GM13976 (cell line): Measurements from ENCODE around the gene CDK7.

ENCODE experiments used
- DNase-seq: peaks from one replicate; pipeline ENCODE4 v3.0.0; 2012; ENCODE audit warnings: low spot score
- in situ Hi-C: fragments of 300-500 bp; cut with MboI; formaldehyde crosslinking; loops from one replicate; pipeline ENCODE4 v1.12.0; 2022; ENCODE audit warnings: low sequenced_read_pairs, mixed read lengths, inconsistent platforms; ENCODE audit not compliant: unreplicated experiment
- TF ChIP-seq, protein P1 (sequence below): IDR thresholded peaks from 2 replicates; pipeline ENCODE4 v1.5.1; 2012; ENCODE audit warnings: borderline replicate concordance, mild to moderate bottlenecking; ENCODE audit not compliant: insufficient read depth; ENCODE audit errors: extremely low read depth, missing control alignments, control extremely low read depth

The CDK7 gene

DNA sequence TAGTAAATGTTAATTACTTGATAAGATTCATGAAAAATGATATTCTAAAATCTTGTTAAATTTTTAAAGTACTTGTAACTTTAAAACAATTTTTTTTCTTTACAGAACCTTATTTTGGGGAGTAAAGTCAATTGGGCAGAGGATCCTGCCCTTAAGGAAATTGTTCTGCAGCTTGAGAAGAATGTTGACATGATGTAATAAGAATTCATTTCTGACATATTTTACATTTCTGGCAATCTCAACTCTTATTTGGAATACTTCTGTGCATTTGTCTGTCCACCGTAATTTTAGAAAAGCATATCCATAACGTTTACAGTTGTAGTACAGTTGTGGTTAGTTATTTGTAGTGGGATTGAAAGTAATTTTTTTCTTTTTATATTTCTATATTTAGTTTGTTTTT, 25.1 kb upstream of the CDK7 start:
- TF ChIP-seq, protein P1, sequence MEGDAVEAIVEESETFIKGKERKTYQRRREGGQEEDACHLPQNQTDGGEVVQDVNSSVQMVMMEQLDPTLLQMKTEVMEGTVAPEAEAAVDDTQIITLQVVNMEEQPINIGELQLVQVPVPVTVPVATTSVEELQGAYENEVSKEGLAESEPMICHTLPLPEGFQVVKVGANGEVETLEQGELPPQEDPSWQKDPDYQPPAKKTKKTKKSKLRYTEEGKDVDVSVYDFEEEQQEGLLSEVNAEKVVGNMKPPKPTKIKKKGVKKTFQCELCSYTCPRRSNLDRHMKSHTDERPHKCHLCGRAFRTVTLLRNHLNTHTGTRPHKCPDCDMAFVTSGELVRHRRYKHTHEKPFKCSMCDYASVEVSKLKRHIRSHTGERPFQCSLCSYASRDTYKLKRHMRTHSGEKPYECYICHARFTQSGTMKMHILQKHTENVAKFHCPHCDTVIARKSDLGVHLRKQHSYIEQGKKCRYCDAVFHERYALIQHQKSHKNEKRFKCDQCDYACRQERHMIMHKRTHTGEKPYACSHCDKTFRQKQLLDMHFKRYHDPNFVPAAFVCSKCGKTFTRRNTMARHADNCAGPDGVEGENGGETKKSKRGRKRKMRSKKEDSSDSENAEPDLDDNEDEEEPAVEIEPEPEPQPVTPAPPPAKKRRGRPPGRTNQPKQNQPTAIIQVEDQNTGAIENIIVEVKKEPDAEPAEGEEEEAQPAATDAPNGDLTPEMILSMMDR = no peak
- no peak for DNase-seq
- in situ Hi-C loops = no loop called here

DNA sequence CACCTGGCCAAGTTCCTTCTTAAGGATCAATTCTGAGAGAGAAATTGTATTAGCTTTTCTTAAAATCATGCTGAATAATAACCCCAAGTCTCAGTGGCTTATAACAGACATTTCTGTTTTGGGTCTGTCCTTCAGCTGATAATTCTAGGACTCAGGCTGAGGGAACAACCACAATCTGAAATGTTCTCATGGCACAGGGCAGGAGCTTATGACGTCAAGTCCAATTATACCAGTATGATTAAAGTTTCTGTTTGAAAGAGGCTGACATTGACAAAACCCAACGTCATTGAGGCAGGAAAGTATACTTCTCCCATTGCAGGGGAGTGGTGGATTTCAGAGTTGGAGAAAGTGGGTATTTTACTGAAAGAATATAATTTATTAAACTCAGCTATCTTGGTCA, 23.5 kb upstream of the CDK7 start:
- in situ Hi-C loops = no loop called here
- DNase-seq = no peak
- TF ChIP-seq, protein P1 = no peak

DNA sequence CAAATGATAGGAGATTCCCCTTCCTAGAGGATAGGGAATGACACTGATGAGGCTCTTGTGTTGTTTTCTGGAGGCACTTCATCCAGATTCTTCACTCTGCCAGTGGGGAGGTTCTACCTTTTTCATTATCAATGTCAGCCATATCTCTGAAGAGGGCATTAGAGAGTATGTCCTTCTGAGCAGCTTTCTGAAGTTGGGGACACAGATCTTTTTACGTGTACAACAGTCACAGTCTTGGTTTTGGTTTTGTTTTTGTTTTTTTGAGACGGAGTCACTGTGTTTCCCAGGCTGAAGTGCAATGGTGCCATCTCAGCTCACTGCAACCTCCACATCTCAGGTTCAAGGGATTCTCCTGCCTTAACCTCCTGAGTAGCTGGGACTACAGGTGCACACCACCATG, 22.7 kb upstream of the CDK7 start:
- no peak for DNase-seq
- TF ChIP-seq, protein P1 = no peak
- in situ Hi-C loops = no loop called here

DNA sequence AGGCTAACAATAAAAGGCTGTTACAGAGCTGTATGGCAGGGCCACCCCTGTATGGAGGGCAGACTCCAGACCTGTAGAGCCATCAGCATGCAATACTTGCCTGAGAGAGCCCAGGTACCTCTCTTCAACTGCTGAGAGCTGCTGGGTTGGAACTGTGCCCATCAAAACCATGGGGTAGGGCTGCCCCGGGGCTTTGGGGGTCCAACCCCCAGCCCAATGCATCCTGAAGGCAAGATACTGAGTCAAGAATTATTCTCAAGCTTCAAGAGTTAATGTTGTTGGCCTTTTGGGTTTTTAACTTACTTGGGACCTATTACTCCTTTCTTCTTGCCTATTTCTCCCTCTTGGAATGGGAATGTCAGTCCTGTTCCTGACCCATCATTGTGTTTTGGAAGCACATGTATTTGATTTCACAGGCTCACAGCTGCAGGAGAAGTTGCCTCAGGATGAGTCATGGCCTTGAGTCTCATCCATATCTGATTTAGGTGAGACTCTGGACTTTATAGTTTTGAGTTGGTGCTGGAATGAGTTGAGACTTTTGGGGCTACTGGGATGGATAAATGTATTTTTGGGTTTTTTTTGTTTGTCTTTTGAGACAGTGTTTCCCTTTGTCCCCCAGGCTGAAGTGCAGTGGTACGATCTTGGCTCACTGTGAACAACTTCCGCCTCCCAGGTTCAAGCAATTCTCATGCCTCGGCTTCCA, 21.0 kb upstream of the CDK7 start:
- in situ Hi-C loops = no loop called here
- DNase-seq = no peak
- TF ChIP-seq, protein P1 = no peak

DNA sequence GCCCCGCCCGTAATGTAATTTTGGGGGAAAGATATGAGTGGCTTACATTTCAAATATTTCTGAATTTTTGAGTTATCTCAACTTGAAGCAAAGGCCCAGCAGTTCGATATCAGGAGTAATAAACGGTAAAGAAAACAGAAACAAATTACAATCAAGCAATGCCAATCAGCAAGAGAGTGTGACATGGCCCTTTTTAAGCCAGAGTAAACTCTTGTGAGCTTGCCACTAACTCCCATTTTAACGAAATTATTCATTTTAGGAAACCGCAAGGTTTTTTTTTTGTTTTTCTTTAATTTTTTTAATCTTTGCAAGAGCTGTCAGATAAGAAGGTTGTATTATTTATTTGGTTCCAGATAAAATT, 17.6 kb upstream of the CDK7 start:
- in situ Hi-C loops = no loop called here
- TF ChIP-seq, protein P1 = no peak
- DNase-seq = no peak

DNA sequence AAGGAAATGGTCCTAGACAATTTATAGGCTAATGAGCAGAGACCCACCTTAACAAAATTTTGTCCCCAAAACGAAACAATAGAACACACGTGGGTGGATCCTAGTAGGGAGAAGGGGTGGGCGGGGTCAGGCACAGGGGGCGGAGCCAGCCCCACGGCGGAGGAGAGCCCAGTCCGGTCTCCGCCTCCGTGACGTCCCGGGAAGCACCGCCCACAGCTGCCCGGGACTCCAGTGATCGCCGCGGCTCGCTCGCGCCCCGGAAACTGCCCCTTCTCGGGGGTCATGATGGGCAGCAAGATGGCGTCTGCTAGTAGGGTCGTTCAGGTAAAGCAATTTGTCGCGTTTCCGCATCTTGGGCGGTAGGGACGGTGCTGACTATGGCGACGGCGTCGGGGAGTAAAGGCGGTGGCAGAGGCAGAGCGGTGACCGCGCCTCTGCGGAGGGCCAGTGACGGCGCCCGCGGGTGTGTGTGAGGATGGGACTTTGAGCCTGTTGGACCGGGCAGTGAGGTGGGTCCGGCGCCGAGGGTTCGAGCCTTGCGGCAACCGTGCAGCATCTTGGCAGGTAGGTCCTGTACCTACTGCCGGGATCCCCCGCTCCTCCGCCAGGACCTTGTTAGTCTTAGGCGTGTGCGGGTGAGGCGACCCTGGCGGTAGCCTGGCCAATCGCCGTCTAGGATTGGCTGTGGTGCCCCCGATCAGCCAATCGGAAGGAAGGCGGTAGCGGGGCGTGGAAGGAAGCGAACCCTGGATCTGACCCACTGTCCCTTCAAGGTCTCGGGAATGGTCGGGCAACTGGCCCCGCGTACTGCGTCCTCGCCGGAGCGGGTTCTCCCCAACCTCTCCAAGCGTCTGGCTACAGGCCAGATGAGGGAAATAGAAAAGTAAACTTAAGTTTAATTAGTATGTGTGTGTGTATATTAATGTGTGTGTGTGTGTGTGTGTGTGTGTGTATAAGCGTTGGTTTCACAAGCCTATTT, 16.8 kb upstream of the CDK7 start:
- TF ChIP-seq, protein P1 = no peak

More for the DNA sequence above, 16.8 kb upstream of the CDK7 start:
- peak; percentile 99 for DNase-seq
- in situ Hi-C loops = no loop called here
